Ishikawa (cell line): ENCODE data around the gene FOXO3.

Experiments used
- CEBPB ChIP-seq: IDR thresholded peaks from 2 replicates; pipeline ENCODE4 v1.6.1; 2012
- CREB1 ChIP-seq: IDR thresholded peaks from 2 replicates; pipeline ENCODE4 v1.6.1; 2012; ENCODE audit warnings: low read depth
- EGR1 ChIP-seq: IDR thresholded peaks from 2 replicates; pipeline ENCODE4 v1.6.1; 2012
- EP300 ChIP-seq: IDR thresholded peaks from 2 replicates; pipeline ENCODE4 v1.6.1; 2012; ENCODE audit warnings: borderline replicate concordance
- FOXM1 ChIP-seq: IDR thresholded peaks from 2 replicates; pipeline ENCODE4 v1.6.1; 2012; ENCODE audit warnings: low read depth, borderline replicate concordance
- NFIC ChIP-seq: IDR thresholded peaks from 2 replicates; pipeline ENCODE4 v1.6.1; 2012
- RAD21 ChIP-seq: IDR thresholded peaks from 2 replicates; pipeline ENCODE4 v1.6.1; 2012; ENCODE audit warnings: low read depth
- TCF12 ChIP-seq: IDR thresholded peaks from 2 replicates; pipeline ENCODE4 v1.6.1; 2012; ENCODE audit warnings: low read depth
- TEAD4 ChIP-seq: IDR thresholded peaks from 2 replicates; pipeline ENCODE4 v1.6.1; 2012
- YY1 ChIP-seq: IDR thresholded peaks from 2 replicates; pipeline ENCODE4 v1.6.1; 2012; ENCODE audit warnings: low read depth
- ZBTB7A ChIP-seq: IDR thresholded peaks from 2 replicates; pipeline ENCODE4 v1.6.1; 2012; ENCODE audit warnings: low read depth
- TF ChIP-seq, protein P1 (sequence below): IDR thresholded peaks from 2 replicates; pipeline ENCODE4 v1.6.1; 2012
- TF ChIP-seq, protein P2 (sequence below): IDR thresholded peaks from 2 replicates; pipeline ENCODE4 v1.6.1; 2012; ENCODE audit warnings: low read depth, mild to moderate bottlenecking
- TF ChIP-seq, protein P3 (sequence below): IDR thresholded peaks from 2 replicates; pipeline ENCODE4 v1.6.1; 2012

DNA sequence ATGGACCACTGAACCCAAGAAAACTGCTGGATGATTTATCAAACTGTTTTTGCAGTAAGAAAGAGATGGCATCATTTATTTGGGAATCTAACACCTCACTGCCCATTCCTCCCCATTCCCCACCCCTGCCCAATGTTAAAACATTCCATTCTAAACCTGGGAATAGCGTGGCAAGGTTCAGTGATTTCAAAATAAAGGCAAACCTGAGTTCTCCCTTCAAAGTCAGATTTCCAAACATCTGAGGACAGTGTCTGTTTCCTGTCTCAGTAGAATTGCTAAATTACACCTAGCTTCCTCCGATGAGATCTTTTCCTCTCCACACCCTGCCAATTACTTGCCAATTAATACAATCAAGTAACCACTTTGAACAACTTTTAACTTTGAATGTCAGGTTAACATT is 160.1 kb downstream of the FOXO3 start:
- TF ChIP-seq NFIC (no peak), EP300 (no peak), FOXM1 (no peak), ZBTB7A (no peak), RAD21 (no peak), CEBPB (no peak), YY1 (no peak), TCF12 (no peak), CREB1 (no peak), TEAD4 (no peak), EGR1 (no peak)
- TF ChIP-seq, protein P1, sequence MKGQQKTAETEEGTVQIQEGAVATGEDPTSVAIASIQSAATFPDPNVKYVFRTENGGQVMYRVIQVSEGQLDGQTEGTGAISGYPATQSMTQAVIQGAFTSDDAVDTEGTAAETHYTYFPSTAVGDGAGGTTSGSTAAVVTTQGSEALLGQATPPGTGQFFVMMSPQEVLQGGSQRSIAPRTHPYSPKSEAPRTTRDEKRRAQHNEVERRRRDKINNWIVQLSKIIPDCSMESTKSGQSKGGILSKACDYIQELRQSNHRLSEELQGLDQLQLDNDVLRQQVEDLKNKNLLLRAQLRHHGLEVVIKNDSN: no peak
- TF ChIP-seq, protein P2, sequence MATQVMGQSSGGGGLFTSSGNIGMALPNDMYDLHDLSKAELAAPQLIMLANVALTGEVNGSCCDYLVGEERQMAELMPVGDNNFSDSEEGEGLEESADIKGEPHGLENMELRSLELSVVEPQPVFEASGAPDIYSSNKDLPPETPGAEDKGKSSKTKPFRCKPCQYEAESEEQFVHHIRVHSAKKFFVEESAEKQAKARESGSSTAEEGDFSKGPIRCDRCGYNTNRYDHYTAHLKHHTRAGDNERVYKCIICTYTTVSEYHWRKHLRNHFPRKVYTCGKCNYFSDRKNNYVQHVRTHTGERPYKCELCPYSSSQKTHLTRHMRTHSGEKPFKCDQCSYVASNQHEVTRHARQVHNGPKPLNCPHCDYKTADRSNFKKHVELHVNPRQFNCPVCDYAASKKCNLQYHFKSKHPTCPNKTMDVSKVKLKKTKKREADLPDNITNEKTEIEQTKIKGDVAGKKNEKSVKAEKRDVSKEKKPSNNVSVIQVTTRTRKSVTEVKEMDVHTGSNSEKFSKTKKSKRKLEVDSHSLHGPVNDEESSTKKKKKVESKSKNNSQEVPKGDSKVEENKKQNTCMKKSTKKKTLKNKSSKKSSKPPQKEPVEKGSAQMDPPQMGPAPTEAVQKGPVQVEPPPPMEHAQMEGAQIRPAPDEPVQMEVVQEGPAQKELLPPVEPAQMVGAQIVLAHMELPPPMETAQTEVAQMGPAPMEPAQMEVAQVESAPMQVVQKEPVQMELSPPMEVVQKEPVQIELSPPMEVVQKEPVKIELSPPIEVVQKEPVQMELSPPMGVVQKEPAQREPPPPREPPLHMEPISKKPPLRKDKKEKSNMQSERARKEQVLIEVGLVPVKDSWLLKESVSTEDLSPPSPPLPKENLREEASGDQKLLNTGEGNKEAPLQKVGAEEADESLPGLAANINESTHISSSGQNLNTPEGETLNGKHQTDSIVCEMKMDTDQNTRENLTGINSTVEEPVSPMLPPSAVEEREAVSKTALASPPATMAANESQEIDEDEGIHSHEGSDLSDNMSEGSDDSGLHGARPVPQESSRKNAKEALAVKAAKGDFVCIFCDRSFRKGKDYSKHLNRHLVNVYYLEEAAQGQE: no peak
- TF ChIP-seq, protein P3, sequence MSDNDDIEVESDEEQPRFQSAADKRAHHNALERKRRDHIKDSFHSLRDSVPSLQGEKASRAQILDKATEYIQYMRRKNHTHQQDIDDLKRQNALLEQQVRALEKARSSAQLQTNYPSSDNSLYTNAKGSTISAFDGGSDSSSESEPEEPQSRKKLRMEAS: no peak
